Tibial nerve (tissue), 4 donors: ENCODE measurements around the gene HSPB7.

ENCODE experiments used
- EP300 ChIP-seq, 2 donors: sonication (generic); formaldehyde crosslinking; IDR thresholded peaks; one replicate each; pipeline ENCODE4 v1.6.1; 2017; ENCODE audit warnings: antibody characterized with exemption in 2 of 2, mild to moderate bottlenecking in 1 of 2
- POLR2A ChIP-seq, 2 donors: fragments of 450-650 bp; IDR thresholded peaks; one replicate each; pipeline ENCODE4 v1.6.1; 2017; ENCODE audit warnings: antibody characterized with exemption in 2 of 2, mild to moderate bottlenecking in 2 of 2, moderate library complexity in 2 of 2
- TF ChIP-seq, protein P1 (sequence below), 5 experiments: fragments of 200-600 bp in 3 of 5; fragments of 450-650 bp in 2 of 5; sonication (generic) in 3 of 5; IDR thresholded peaks; one replicate each; pipeline ENCODE4 v1.5.1; 2016 to 2019; ENCODE audit warnings: antibody characterized with exemption in 5 of 5, mild to moderate bottlenecking in 3 of 5, moderate library complexity in 2 of 5

- TF ChIP-seq, protein P1, sequence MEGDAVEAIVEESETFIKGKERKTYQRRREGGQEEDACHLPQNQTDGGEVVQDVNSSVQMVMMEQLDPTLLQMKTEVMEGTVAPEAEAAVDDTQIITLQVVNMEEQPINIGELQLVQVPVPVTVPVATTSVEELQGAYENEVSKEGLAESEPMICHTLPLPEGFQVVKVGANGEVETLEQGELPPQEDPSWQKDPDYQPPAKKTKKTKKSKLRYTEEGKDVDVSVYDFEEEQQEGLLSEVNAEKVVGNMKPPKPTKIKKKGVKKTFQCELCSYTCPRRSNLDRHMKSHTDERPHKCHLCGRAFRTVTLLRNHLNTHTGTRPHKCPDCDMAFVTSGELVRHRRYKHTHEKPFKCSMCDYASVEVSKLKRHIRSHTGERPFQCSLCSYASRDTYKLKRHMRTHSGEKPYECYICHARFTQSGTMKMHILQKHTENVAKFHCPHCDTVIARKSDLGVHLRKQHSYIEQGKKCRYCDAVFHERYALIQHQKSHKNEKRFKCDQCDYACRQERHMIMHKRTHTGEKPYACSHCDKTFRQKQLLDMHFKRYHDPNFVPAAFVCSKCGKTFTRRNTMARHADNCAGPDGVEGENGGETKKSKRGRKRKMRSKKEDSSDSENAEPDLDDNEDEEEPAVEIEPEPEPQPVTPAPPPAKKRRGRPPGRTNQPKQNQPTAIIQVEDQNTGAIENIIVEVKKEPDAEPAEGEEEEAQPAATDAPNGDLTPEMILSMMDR (IDR thresholded peaks at IDR 0.05) = no peak
- TF ChIP-seq POLR2A (IDR thresholded peaks at IDR 0.05) (no peak), EP300 (IDR thresholded peaks at IDR 0.05) (no peak)
Observed at GRCh38 chr1:15966081-15966955, 51.5 kb downstream of the HSPB7 start.
